ENCODE data around the gene HMGXB3.

- TF ChIP-seq CTCF (IDR thresholded peaks at IDR 0.05), result no peak
- TF ChIP-seq POLR2A (IDR thresholded peaks at IDR 0.05), result no peak
- no peak for TF ChIP-seq POLR2AphosphoS5 (IDR thresholded peaks at IDR 0.05)
These were observed 85.6 kb downstream of the HMGXB3 start, which contains the start of gene CSF1R for GRCh38 chr5:150085950-150086715.

Data from sigmoid colon (tissue), 4 donors.